ENCODE results near the gene PHF20.
"Not testable (repeated sequence)": the region's sequence is repeated elsewhere in the genome, so short reads cannot be mapped to it uniquely, and the experiment has no call there.

- TF ChIP-seq EZH2 (IDR thresholded peaks at IDR 0.05; ENCODE audit: insufficient read depth, poor library complexity, severe bottlenecking); EZH2phosphoT487 (IDR thresholded peaks at IDR 0.05; ENCODE audit: insufficient read depth, low read depth): not testable (repeated sequence)
These were observed 12.0 kb downstream of the PHF20 start for GRCh38 chr20:35783811-35784210.
